ENCODE data around the gene GATA6.

DNA sequence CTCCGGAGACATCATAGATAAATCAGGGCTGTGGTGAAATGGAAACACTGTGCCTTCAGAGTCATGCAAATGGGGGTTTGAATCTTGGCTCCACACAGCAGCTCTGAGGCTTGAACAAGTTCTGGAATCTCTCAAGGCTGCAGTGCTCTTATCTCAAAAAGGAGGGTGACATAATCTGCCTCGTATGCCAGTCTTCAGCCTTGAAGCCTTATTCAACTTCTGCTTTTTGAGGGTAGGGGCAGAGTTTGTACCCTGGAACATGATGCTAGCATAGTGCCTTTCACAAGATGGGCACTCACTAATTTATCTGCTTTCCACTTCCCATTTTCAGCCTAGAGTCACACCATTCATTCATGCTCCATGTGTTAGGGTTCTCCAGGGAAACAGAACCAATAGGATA is 42.3 kb downstream of the GATA6 start:
- no peak for TF ChIP-seq EZH2 (IDR thresholded peaks at IDR 0.05; ENCODE audit: low read length, missing control alignments)
- TF ChIP-seq, protein P1, sequence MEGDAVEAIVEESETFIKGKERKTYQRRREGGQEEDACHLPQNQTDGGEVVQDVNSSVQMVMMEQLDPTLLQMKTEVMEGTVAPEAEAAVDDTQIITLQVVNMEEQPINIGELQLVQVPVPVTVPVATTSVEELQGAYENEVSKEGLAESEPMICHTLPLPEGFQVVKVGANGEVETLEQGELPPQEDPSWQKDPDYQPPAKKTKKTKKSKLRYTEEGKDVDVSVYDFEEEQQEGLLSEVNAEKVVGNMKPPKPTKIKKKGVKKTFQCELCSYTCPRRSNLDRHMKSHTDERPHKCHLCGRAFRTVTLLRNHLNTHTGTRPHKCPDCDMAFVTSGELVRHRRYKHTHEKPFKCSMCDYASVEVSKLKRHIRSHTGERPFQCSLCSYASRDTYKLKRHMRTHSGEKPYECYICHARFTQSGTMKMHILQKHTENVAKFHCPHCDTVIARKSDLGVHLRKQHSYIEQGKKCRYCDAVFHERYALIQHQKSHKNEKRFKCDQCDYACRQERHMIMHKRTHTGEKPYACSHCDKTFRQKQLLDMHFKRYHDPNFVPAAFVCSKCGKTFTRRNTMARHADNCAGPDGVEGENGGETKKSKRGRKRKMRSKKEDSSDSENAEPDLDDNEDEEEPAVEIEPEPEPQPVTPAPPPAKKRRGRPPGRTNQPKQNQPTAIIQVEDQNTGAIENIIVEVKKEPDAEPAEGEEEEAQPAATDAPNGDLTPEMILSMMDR (conservative IDR thresholded peaks at IDR 0.05 in 1 of 2, IDR thresholded peaks at IDR 0.05 in 1 of 2; ENCODE audit: low read depth in 1 of 2, low read length in 2 of 2) = no peak
